ENCODE data around the gene TRIL. TPM values are rescaled to one million over a fixed set of nuclear protein-coding genes. Genes with fewer than 3 reads are reported as not detected.

Gene TRIL
- total and polyA plus RNA-seq, 2 donors (not counting 1 experiment from before 2014, with no cell fraction given) = not detected

DNA sequence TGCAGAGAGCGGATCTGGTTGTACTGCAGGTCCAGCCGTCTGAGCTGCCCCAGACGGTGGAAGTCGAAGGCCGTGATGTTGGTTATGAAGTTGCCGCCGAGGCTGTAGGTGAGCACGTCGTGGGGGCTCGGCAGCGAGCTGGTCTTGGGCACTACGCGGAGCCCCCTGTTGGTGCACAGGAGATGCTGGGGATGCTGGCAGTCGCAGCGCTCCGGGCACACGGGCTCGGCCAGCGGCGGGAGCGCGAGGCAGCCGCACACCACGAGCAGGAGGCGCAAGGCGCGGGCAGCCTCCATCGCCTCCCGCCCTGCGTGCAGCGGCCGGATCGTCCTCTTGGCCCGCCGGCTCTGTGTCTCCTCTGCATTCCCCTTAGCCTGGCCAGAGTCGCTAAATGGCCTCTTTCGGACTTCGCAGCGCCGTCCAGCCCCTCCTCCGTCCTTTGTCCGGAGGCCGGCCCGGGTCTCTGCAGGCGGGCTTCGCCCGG, 337 bp downstream of the TRIL start:
- H3K27me3 ChIP-seq (replicated peaks in 1 of 4; ENCODE audit: control extremely low read depth in 1 of 4, control insufficient read depth in 3 of 4, insufficient read depth in 4 of 4, low read length in 3 of 4) = peaks cover 0 to 47% (median 22%) of the 10 kb centered on the region in 4 experiments
- peaks cover 0 to 21% (median 0%) of the 10 kb centered on the region in 3 donors for H3K9me3 ChIP-seq (ENCODE audit: control extremely low read depth in 1 of 3, control insufficient read depth in 2 of 3, insufficient read depth in 1 of 3, low read length in 2 of 3)
- H3K27ac Mint-ChIP-seq = no peak overlapping the region
- no peaks in the 10 kb centered on the region for H4K20me1 ChIP-seq (ENCODE audit: control insufficient read depth, insufficient read depth, low read length, poor library complexity, severe bottlenecking)
- H3K4me3 ChIP-seq (ENCODE audit: control extremely low read depth in 1 of 5, extremely low read depth in 1 of 5, insufficient read depth in 1 of 5, low read depth in 2 of 5, low read length in 4 of 5) = no peak overlapping the region
- peaks cover 61% of the 10 kb centered on the region for H3K27me3 Mint-ChIP-seq
- H3K9me3 Mint-ChIP-seq (ENCODE audit: insufficient read depth) = no peaks in the 10 kb centered on the region
- ATAC-seq (ENCODE audit: low read depth) = no peak
- H3K27ac ChIP-seq (ENCODE audit: low read length in 2 of 2) = no peak overlapping the region
- H3K36me3 ChIP-seq (replicated peaks in 1 of 2; ENCODE audit: control extremely low read depth in 1 of 2, control insufficient read depth in 1 of 2, extremely low read depth in 1 of 2, insufficient read depth in 2 of 2, low read length in 1 of 2) = no peaks in the 10 kb centered on the region
- ChIA-PET POLR2A (no interaction called here), CTCF (interaction anchor here (1.5 to 6.0 kb wide), 2 partner anchors 30 to 36 kb away, joined by 10 to 21 read pairs; no protein-coding TSS in a partner anchor)
- WGBS (ENCODE audit: insufficient coverage) = 10% methylated on average over 47 of the region's 47 CpGs
- peaks cover 22 to 29% of the 10 kb centered on the region in 2 donors for H3K4me1 ChIP-seq (ENCODE audit: control insufficient read depth in 2 of 2, insufficient read depth in 2 of 2, low read length in 2 of 2)
- no peaks in the 10 kb centered on the region for H3K79me2 ChIP-seq (ENCODE audit: control insufficient read depth, insufficient read depth, low read length)
- peaks cover 19% of the 10 kb centered on the region for H3K4me1 Mint-ChIP-seq
- H3K4me3 Mint-ChIP-seq = peak overlapping the region; percentile 59
- TF ChIP-seq EZH2 (IDR thresholded peaks at IDR 0.05; ENCODE audit: borderline replicate concordance, insufficient read depth, low read depth, low read length, poor library complexity, severe bottlenecking) = no peak
- TF ChIP-seq, protein P1, sequence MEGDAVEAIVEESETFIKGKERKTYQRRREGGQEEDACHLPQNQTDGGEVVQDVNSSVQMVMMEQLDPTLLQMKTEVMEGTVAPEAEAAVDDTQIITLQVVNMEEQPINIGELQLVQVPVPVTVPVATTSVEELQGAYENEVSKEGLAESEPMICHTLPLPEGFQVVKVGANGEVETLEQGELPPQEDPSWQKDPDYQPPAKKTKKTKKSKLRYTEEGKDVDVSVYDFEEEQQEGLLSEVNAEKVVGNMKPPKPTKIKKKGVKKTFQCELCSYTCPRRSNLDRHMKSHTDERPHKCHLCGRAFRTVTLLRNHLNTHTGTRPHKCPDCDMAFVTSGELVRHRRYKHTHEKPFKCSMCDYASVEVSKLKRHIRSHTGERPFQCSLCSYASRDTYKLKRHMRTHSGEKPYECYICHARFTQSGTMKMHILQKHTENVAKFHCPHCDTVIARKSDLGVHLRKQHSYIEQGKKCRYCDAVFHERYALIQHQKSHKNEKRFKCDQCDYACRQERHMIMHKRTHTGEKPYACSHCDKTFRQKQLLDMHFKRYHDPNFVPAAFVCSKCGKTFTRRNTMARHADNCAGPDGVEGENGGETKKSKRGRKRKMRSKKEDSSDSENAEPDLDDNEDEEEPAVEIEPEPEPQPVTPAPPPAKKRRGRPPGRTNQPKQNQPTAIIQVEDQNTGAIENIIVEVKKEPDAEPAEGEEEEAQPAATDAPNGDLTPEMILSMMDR (IDR thresholded peaks at IDR 0.05) = no peak
- no peak for DNase-seq
- intact Hi-C loops (cut with micrococcal nuclease) = no loop called here
- H3K4me2 ChIP-seq (replicated peaks; ENCODE audit: low read depth, low read length, poor library complexity, severe bottlenecking) = peak overlapping the region; percentile 72
- H3K9ac ChIP-seq (ENCODE audit: low read length) = no peak overlapping the region
- peak overlapping the region; percentile 38 for H2AFZ ChIP-seq (ENCODE audit: insufficient read depth, low read depth, low read length, poor library complexity, severe bottlenecking)

DNA sequence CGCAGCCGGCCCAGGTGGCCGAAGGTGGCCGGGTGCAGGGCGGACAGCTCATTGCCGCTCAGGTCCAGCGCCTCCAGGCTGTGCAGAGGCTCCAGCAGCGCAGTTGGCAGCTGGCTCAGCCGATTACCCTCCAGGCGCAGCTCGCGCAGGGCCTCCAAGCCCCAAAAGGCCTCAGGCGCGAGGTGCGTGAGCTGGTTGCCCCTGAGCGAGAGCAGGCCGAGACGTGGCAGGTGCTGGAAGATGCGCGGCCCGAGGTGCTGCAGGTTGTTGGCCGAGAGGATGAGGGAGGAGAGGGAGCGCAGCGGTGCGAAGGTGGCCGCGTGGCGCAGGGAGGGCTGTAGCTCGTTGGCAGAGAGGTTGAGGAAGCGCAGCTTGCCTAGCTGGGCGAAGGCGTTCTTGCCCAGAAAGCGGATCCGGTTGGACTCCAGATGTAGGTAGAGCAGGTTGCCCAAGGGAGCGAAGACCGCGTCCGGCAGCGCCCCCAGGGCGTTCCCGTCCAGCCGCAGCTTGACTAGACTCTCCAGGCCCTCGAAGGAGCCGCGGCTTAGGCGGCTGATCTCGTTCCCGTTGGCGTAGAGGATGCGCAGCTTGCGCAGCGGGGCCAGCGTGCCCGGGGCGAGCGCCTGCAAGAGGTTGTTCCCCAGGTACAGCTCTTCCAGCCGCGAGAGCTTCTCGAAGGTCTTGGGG, 923 bp downstream of the TRIL start:
- Histone ChIP-seq H3K27me3 (replicated peaks in 1 of 4; ENCODE audit: control extremely low read depth in 1 of 4, control insufficient read depth in 3 of 4, insufficient read depth in 4 of 4, low read length in 3 of 4) (peaks cover 0 to 47% (median 23%) of the 10 kb centered on the region in 4 experiments), H4K20me1 (ENCODE audit: control insufficient read depth, insufficient read depth, low read length, poor library complexity, severe bottlenecking) (no peaks in the 10 kb centered on the region), H3K79me2 (ENCODE audit: control insufficient read depth, insufficient read depth, low read length) (no peaks in the 10 kb centered on the region), H2AFZ (ENCODE audit: insufficient read depth, low read depth, low read length, poor library complexity, severe bottlenecking) (peak overlapping the region; percentile 38), H3K4me2 (replicated peaks; ENCODE audit: low read depth, low read length, poor library complexity, severe bottlenecking) (peak overlapping the region; percentile 72), H3K27ac (ENCODE audit: low read length in 2 of 2) (no peak overlapping the region), H3K9ac (ENCODE audit: low read length) (peak overlapping the region; percentile 42), H3K4me3 (ENCODE audit: control extremely low read depth in 1 of 5, extremely low read depth in 1 of 5, insufficient read depth in 1 of 5, low read depth in 2 of 5, low read length in 4 of 5) (no peak overlapping the region), H3K9me3 (ENCODE audit: control extremely low read depth in 1 of 3, control insufficient read depth in 2 of 3, insufficient read depth in 1 of 3, low read length in 2 of 3) (peaks cover 0 to 21% (median 0%) of the 10 kb centered on the region in 3 donors), H3K4me1 (ENCODE audit: control insufficient read depth in 2 of 2, insufficient read depth in 2 of 2, low read length in 2 of 2) (peaks cover 22 to 29% of the 10 kb centered on the region in 2 donors), H3K36me3 (replicated peaks in 1 of 2; ENCODE audit: control extremely low read depth in 1 of 2, control insufficient read depth in 1 of 2, extremely low read depth in 1 of 2, insufficient read depth in 2 of 2, low read length in 1 of 2) (no peaks in the 10 kb centered on the region)
- POLR2A ChIA-PET = no interaction called here
- Mint-ChIP-seq H3K27ac (no peak overlapping the region), H3K27me3 (peaks cover 67% of the 10 kb centered on the region), H3K9me3 (ENCODE audit: insufficient read depth) (no peaks in the 10 kb centered on the region), H3K4me1 (peaks cover 19% of the 10 kb centered on the region), H3K4me3 (peak overlapping the region; percentile 59)
- intact Hi-C loops (cut with micrococcal nuclease) = no loop called here
- TF ChIP-seq EZH2 (IDR thresholded peaks at IDR 0.05; ENCODE audit: borderline replicate concordance, insufficient read depth, low read depth, low read length, poor library complexity, severe bottlenecking) = no peak
- TF ChIP-seq, protein P1 (IDR thresholded peaks at IDR 0.05) = no peak
- DNase-seq (peak; percentile 34), ATAC-seq (ENCODE audit: low read depth) (no peak)
- WGBS (ENCODE audit: insufficient coverage) = 8% methylated on average over 59 of the region's 59 CpGs
- CTCF ChIA-PET = interaction anchor here (0.9 to 6.0 kb wide), 3 partner anchors 30 to 451 kb away, joined by 4 to 21 read pairs (median 10); no protein-coding TSS in a partner anchor

All from B cell (primary cell).